Cardiac muscle cell (in vitro differentiated cells and primary cell): ENCODE data around the gene MVK. TPM values are rescaled to one million over a fixed set of nuclear protein-coding genes. Genes with fewer than 3 reads are reported as not detected.
A peak's percentile ranks its signal among the peaks of the same experiment; 100 is the strongest.

ENCODE experiments used
- DNase-seq, 2 donors: peaks; one replicate each; pipeline versions ENCODE4 v3.0.0 to v3.0.0-alpha.2; 2010 to 2017; ENCODE audit warnings: low read depth in 1 of 2, low spot score in 1 of 2
- H3K27ac ChIP-seq: fragments of 200-600 bp; sonication (generic); 2 replicates; pipeline ENCODE4 v1.5.1; 2016
- H3K27me3 ChIP-seq: fragments of 200-600 bp; sonication (generic); 2 replicates; pipeline ENCODE4 v1.6.0; 2016; ENCODE audit warnings: control low read depth
- H3K36me3 ChIP-seq: fragments of 200-600 bp; sonication (generic); 2 replicates; pipeline ENCODE4 v1.5.1; 2016; ENCODE audit warnings: control low read depth
- H3K4me1 ChIP-seq: fragments of 200-600 bp; sonication (generic); 2 replicates; pipeline ENCODE4 v1.8.1; 2017; ENCODE audit warnings: low read depth, mild to moderate bottlenecking, mixed run types
- H3K4me3 ChIP-seq: fragments of 200-600 bp; sonication (generic); 2 replicates; pipeline ENCODE4 v1.5.1; 2016; ENCODE audit warnings: mild to moderate bottlenecking
- H3K9me3 ChIP-seq: fragments of 200-600 bp; sonication (generic); 2 replicates; pipeline ENCODE4 v1.5.1; 2017; ENCODE audit warnings: low read depth, mild to moderate bottlenecking, control low read depth
- CTCF ChIP-seq: IDR thresholded peaks from 2 replicates; pipeline ENCODE4 v1.5.1; 2012; ENCODE audit warnings: low read depth, mild to moderate bottlenecking, low read length
- polyA plus RNA-seq: library from polyadenylated mRNA; unstranded; fragments of >200 nt; fragmentation: Nextera tagmentation; extraction: Ambion mirVana; gene quantifications from 2 replicates; pipeline ENCODE4 v1.2.1, GENCODE V29; 2016
- total RNA-seq: library from RNA; depleted of rRNA; stranded (reverse); fragments of >200 nt; gene quantifications from 2 replicates; pipeline ENCODE4 v1.2.3, GENCODE V29; 2016

The MVK gene
- total and polyA plus RNA-seq, 2 experiments from 2014 or later: 29.0 to 56.1 TPM

DNA sequence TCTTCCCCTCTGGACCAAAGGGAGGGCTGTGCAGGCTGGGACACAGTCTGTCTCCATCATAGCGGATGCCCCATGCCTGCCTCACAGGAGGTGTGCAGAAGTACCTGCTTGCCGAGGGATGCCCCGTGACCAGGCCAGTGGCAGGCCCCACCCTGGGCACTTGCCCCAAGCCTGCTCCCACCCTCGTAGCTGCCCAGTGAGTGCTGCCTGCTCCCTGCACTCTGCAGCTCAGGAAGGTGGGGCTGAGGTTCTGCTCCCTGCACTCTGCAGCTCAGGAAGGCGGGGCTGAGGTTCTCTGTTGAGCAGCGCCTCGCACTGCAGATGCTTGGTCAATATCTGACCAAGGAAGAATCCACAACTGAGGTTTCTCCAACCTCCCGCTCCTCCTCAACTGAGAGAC lies 7.2 kb upstream of the MVK start:
- Histone ChIP-seq H3K4me1 (no peaks in the 10 kb centered on the region), H3K27ac (no peak overlapping the region), H3K36me3 (peaks cover 22% of the 10 kb centered on the region), H3K9me3 (no peaks in the 10 kb centered on the region), H3K27me3 (no peaks in the 10 kb centered on the region), H3K4me3 (no peak overlapping the region)
- DNase-seq: no peak
- no peak for TF ChIP-seq CTCF

- no peak for TF ChIP-seq CTCF
- Histone ChIP-seq H3K9me3 (no peaks in the 10 kb centered on the region), H3K27me3 (no peaks in the 10 kb centered on the region), H3K4me3 (no peak overlapping the region), H3K27ac (no peak overlapping the region), H3K4me1 (no peaks in the 10 kb centered on the region), H3K36me3 (peaks cover 22% of the 10 kb centered on the region)
- DNase-seq: no peak
Observed at GRCh38 chr12:109567296-109567695, 6.3 kb upstream of the MVK start.

DNA sequence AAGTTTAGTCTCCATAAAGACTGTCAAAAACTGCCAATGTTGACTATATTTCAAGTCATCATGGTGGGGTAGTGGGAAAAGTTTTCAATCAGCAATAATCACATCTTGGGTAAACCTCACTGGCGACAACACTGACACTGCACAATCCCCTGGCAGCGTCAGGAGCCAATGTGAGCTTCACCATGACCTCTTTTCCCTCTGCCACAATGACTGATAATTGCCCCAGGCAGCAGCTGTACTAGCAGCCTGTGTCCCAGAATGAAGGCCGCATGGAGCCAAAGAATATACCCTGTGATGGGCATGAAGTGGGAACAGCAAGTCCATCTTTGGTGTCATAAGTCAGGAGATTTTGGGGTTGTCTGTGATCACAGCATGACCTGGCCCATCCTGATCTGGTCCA lies 5.6 kb upstream of the MVK start:
- H3K9me3 ChIP-seq: no peaks in the 10 kb centered on the region
- no peak overlapping the region for H3K27ac ChIP-seq
- no peak for TF ChIP-seq CTCF
- H3K36me3 ChIP-seq: peaks cover 22% of the 10 kb centered on the region
- H3K4me1 ChIP-seq: peaks cover 4% of the 10 kb centered on the region
- no peak overlapping the region for H3K4me3 ChIP-seq
- no peaks in the 10 kb centered on the region for H3K27me3 ChIP-seq
- DNase-seq: no peak

- TF ChIP-seq CTCF: no peak
- H3K36me3 ChIP-seq: peaks cover 22% of the 10 kb centered on the region
- H3K4me3 ChIP-seq: no peak overlapping the region
- no peaks in the 10 kb centered on the region for H3K27me3 ChIP-seq
- no peak for DNase-seq
- H3K27ac ChIP-seq: no peak overlapping the region
- H3K4me1 ChIP-seq: peaks cover 4% of the 10 kb centered on the region
- no peaks in the 10 kb centered on the region for H3K9me3 ChIP-seq
Observed at GRCh38 chr12:109568486-109568885, 5.1 kb upstream of the MVK start.

- no peak for TF ChIP-seq CTCF
- peaks cover 11% of the 10 kb centered on the region for H3K4me1 ChIP-seq
- H3K27me3 ChIP-seq: no peaks in the 10 kb centered on the region
- no peaks in the 10 kb centered on the region for H3K9me3 ChIP-seq
- peak overlapping the region; percentile 38 for H3K4me3 ChIP-seq
- no peak overlapping the region for H3K27ac ChIP-seq
- no peak for DNase-seq
- peaks cover 27% of the 10 kb centered on the region for H3K36me3 ChIP-seq
Observed at GRCh38 chr12:109571773-109572505, 1.7 kb upstream of the MVK start.
